ENCODE data around the gene MOCS1. TPM values are rescaled to one million over a fixed set of nuclear protein-coding genes. Genes with fewer than 3 reads are reported as not detected.

Gene MOCS1
- total and polyA plus RNA-seq, 2 donors (not counting 1 experiment from before 2014, with no cell fraction given) = 11.6 to 21.8 TPM

- no peak overlapping the region for H3K4me3 ChIP-seq (replicated peaks in 1 of 4; ENCODE audit: control extremely low read depth in 1 of 4, insufficient read depth in 1 of 4, low read depth in 3 of 4, low read length in 4 of 4)
- H3K4me1 ChIP-seq (ENCODE audit: control insufficient read depth, extremely low read depth, insufficient read depth, low read length) = no peaks in the 10 kb centered on the region
- no peaks in the 10 kb centered on the region for H3K36me3 ChIP-seq (ENCODE audit: control insufficient read depth, insufficient read depth, low read length)
- peak in 1 of 2 donors; percentile 59 for DNase-seq (ENCODE audit: low read depth in 2 of 2)
- H3K27me3 ChIP-seq (ENCODE audit: control insufficient read depth, insufficient read depth, low read length) = no peaks in the 10 kb centered on the region
- TF ChIP-seq CTCF (conservative IDR thresholded peaks at IDR 0.05 in 1 of 2, IDR thresholded peaks at IDR 0.05 in 1 of 2; ENCODE audit: low read depth in 1 of 2, low read length in 2 of 2) (no peak), EZH2 (IDR thresholded peaks at IDR 0.05; ENCODE audit: low read length, missing control alignments) (no peak)
- H3K4me2 ChIP-seq (ENCODE audit: extremely low read depth, insufficient read depth, low read length) = peak overlapping the region; percentile 9
- no peak overlapping the region for H3K9ac ChIP-seq (ENCODE audit: insufficient read depth, low read length)
- no peaks in the 10 kb centered on the region for H3K9me3 ChIP-seq (ENCODE audit: control insufficient read depth, insufficient read depth, low read depth, low read length)
- H4K20me1 ChIP-seq (ENCODE audit: control insufficient read depth, extremely low read depth, insufficient read depth, low read length) = no peaks in the 10 kb centered on the region
- no peak overlapping the region for H3K27ac ChIP-seq (ENCODE audit: insufficient read depth, low read length)
- H3K79me2 ChIP-seq (ENCODE audit: control insufficient read depth, insufficient read depth, low read length) = no peaks in the 10 kb centered on the region
- no peak overlapping the region for H2AFZ ChIP-seq (ENCODE audit: low read length)
These were observed 28.6 kb upstream of the MOCS1 start for GRCh38 chr6:39962831-39963230.

- Histone ChIP-seq H3K4me2 (ENCODE audit: extremely low read depth, insufficient read depth, low read length) (peak overlapping the region; percentile 40), H3K27me3 (ENCODE audit: control insufficient read depth, insufficient read depth, low read length) (no peaks in the 10 kb centered on the region), H3K27ac (ENCODE audit: insufficient read depth, low read length) (no peak overlapping the region), H3K9me3 (ENCODE audit: control insufficient read depth, insufficient read depth, low read depth, low read length) (no peaks in the 10 kb centered on the region), H3K9ac (ENCODE audit: insufficient read depth, low read length) (no peak overlapping the region), H3K4me1 (ENCODE audit: control insufficient read depth, extremely low read depth, insufficient read depth, low read length) (no peaks in the 10 kb centered on the region), H2AFZ (ENCODE audit: low read length) (peak overlapping the region; percentile 36), H4K20me1 (ENCODE audit: control insufficient read depth, extremely low read depth, insufficient read depth, low read length) (no peaks in the 10 kb centered on the region), H3K79me2 (ENCODE audit: control insufficient read depth, insufficient read depth, low read length) (no peaks in the 10 kb centered on the region), H3K4me3 (replicated peaks in 1 of 4; ENCODE audit: control extremely low read depth in 1 of 4, insufficient read depth in 1 of 4, low read depth in 3 of 4, low read length in 4 of 4) (no peak overlapping the region), H3K36me3 (ENCODE audit: control insufficient read depth, insufficient read depth, low read length) (no peaks in the 10 kb centered on the region)
- DNase-seq (ENCODE audit: low read depth in 2 of 2) = peak; percentile 10 to 52
- TF ChIP-seq EZH2 (IDR thresholded peaks at IDR 0.05; ENCODE audit: low read length, missing control alignments) = no peak
- TF ChIP-seq CTCF (conservative IDR thresholded peaks at IDR 0.05 in 1 of 2, IDR thresholded peaks at IDR 0.05 in 1 of 2; ENCODE audit: low read depth in 1 of 2, low read length in 2 of 2) = no peak
These were observed 26.9 kb upstream of the MOCS1 start for GRCh38 chr6:39961178-39961577.

- no peak overlapping the region for H3K9ac ChIP-seq (ENCODE audit: insufficient read depth, low read length)
- no peaks in the 10 kb centered on the region for H3K4me1 ChIP-seq (ENCODE audit: control insufficient read depth, extremely low read depth, insufficient read depth, low read length)
- no peaks in the 10 kb centered on the region for H3K36me3 ChIP-seq (ENCODE audit: control insufficient read depth, insufficient read depth, low read length)
- no peaks in the 10 kb centered on the region for H3K9me3 ChIP-seq (ENCODE audit: control insufficient read depth, insufficient read depth, low read depth, low read length)
- DNase-seq (ENCODE audit: low read depth in 2 of 2) = no peak
- H3K27ac ChIP-seq (ENCODE audit: insufficient read depth, low read length) = no peak overlapping the region
- TF ChIP-seq EZH2 (IDR thresholded peaks at IDR 0.05; ENCODE audit: low read length, missing control alignments) (no peak), CTCF (conservative IDR thresholded peaks at IDR 0.05 in 1 of 2, IDR thresholded peaks at IDR 0.05 in 1 of 2; ENCODE audit: low read depth in 1 of 2, low read length in 2 of 2) (no peak)
- H4K20me1 ChIP-seq (ENCODE audit: control insufficient read depth, extremely low read depth, insufficient read depth, low read length) = no peaks in the 10 kb centered on the region
- H3K79me2 ChIP-seq (ENCODE audit: control insufficient read depth, insufficient read depth, low read length) = no peaks in the 10 kb centered on the region
- no peak overlapping the region for H2AFZ ChIP-seq (ENCODE audit: low read length)
- H3K4me3 ChIP-seq (replicated peaks in 1 of 4; ENCODE audit: control extremely low read depth in 1 of 4, insufficient read depth in 1 of 4, low read depth in 3 of 4, low read length in 4 of 4) = no peak overlapping the region
- no peak overlapping the region for H3K4me2 ChIP-seq (ENCODE audit: extremely low read depth, insufficient read depth, low read length)
- H3K27me3 ChIP-seq (ENCODE audit: control insufficient read depth, insufficient read depth, low read length) = no peaks in the 10 kb centered on the region
These were observed 24.7 kb upstream of the MOCS1 start for GRCh38 chr6:39958947-39959346.
